GM19467 (cell line): ENCODE data around the gene SDF4.
"Not testable (repeated sequence)": the region's sequence is repeated elsewhere in the genome, so short reads cannot be mapped to it uniquely, and the experiment has no call there.

Experiments
- ATAC-seq: cut with Tn5 transposase; IDR thresholded peaks from one replicate; pipeline ENCODE4 v1.9.1; 2021; ENCODE audit warnings: mild to moderate bottlenecking, moderate library complexity; ENCODE audit not compliant: unreplicated experiment

SDF4 gene

GRCh38 chr1:1199961-1200875 lies 31.6 kb downstream of the SDF4 start:
- no peak for ATAC-seq

GRCh38 chr1:1199141-1199960 lies 32.5 kb downstream of the SDF4 start:
- no peak for ATAC-seq

- no peak for ATAC-seq
Measured at GRCh38 chr1:1198423-1199140, 33.2 kb downstream of the SDF4 start.

GRCh38 chr1:1197551-1198422 lies 34.0 kb downstream of the SDF4 start:
- no peak for ATAC-seq

GRCh38 chr1:1197188-1197500 lies 34.7 kb downstream of the SDF4 start:
- ATAC-seq = no peak

- ATAC-seq = no peak
Measured at GRCh38 chr1:1196431-1197187, 35.2 kb downstream of the SDF4 start.

GRCh38 chr1:1195726-1196125 lies 36.1 kb downstream of the SDF4 start:
- ATAC-seq = not testable (repeated sequence)

- no peak for ATAC-seq
Measured at GRCh38 chr1:1194723-1195122, 37.1 kb downstream of the SDF4 start.

GRCh38 chr1:1191734-1192133 lies 40.1 kb downstream of the SDF4 start:
- no peak for ATAC-seq

GRCh38 chr1:1189111-1189510 lies 42.7 kb downstream of the SDF4 start:
- ATAC-seq = no peak

GRCh38 chr1:1187938-1188337 lies 43.9 kb downstream of the SDF4 start:
- ATAC-seq = no peak

- ATAC-seq = no peak
Measured at GRCh38 chr1:1185101-1185765, 46.6 kb downstream of the SDF4 start.

- ATAC-seq = no peak
Measured at GRCh38 chr1:1183833-1184775, 47.7 kb downstream of the SDF4 start.

- ATAC-seq = no peak
Measured at GRCh38 chr1:1183221-1183747, 48.5 kb downstream of the SDF4 start.

GRCh38 chr1:1182491-1183220 lies 49.1 kb downstream of the SDF4 start:
- ATAC-seq = no peak

GRCh38 chr1:1181938-1182410 lies 49.8 kb downstream of the SDF4 start:
- no peak for ATAC-seq
